ENCODE data around the gene RB1. TPM values are rescaled to one million over a fixed set of nuclear protein-coding genes. Genes with fewer than 3 reads are reported as not detected.

RB1 gene
- polyA plus RNA-seq, 2 of the 4 experiments (the other 2 are of a cell fraction), result 17.7 to 22.2 TPM

DNA sequence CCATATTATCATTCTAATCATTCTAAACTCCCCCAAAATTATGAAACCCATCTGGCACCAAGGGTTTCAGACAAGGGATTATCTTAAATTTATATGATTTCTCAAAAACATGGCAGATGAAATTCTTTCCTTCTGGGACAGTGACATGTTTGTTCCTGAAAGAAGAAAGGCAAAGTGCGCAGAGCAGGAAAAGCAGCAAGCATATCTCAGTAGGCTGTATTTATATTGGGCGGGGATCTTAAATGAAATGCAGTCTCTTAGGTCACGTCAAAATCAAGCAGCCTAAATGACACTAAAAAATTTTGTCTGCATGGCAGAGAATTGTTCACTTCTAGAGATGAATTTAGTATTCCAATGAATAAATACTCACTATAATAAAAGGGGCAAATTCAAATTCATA is 180.0 kb downstream of the RB1 start:
- Histone ChIP-seq H3K4me1 (no peaks in the 10 kb centered on the region), H3K4me2 (no peak overlapping the region), H3K9me3 (no peaks in the 10 kb centered on the region), H3K4me3 (no peak overlapping the region), H3K27ac (no peak overlapping the region)
- 100% methylated on average over 3 of the region's 3 CpGs for WGBS (ENCODE audit: missing lambda C conversion rate)
- no peak for ATAC-seq
- TF ChIP-seq, protein P1, sequence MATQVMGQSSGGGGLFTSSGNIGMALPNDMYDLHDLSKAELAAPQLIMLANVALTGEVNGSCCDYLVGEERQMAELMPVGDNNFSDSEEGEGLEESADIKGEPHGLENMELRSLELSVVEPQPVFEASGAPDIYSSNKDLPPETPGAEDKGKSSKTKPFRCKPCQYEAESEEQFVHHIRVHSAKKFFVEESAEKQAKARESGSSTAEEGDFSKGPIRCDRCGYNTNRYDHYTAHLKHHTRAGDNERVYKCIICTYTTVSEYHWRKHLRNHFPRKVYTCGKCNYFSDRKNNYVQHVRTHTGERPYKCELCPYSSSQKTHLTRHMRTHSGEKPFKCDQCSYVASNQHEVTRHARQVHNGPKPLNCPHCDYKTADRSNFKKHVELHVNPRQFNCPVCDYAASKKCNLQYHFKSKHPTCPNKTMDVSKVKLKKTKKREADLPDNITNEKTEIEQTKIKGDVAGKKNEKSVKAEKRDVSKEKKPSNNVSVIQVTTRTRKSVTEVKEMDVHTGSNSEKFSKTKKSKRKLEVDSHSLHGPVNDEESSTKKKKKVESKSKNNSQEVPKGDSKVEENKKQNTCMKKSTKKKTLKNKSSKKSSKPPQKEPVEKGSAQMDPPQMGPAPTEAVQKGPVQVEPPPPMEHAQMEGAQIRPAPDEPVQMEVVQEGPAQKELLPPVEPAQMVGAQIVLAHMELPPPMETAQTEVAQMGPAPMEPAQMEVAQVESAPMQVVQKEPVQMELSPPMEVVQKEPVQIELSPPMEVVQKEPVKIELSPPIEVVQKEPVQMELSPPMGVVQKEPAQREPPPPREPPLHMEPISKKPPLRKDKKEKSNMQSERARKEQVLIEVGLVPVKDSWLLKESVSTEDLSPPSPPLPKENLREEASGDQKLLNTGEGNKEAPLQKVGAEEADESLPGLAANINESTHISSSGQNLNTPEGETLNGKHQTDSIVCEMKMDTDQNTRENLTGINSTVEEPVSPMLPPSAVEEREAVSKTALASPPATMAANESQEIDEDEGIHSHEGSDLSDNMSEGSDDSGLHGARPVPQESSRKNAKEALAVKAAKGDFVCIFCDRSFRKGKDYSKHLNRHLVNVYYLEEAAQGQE (IDR thresholded peaks at IDR 0.05), result no peak
- TF ChIP-seq KDM5A (IDR thresholded peaks at IDR 0.05), result no peak
- TF ChIP-seq SREBF2 (IDR thresholded peaks at IDR 0.05), result no peak
- no peak for DNase-seq (ENCODE audit: low read depth in 1 of 2, low spot score in 1 of 2)
- ChIA-PET POLR2A (no interaction called here), CTCF (no interaction called here)
- FAIRE-seq, result no peak

GRCh38 chr13:48485432-48485831 is 181.9 kb downstream of the RB1 start:
- CTCF ChIA-PET, result no interaction called here
- ATAC-seq (no peak), DNase-seq (ENCODE audit: low read depth in 1 of 2, low spot score in 1 of 2) (no peak), FAIRE-seq (no peak)
- H3K9me3 ChIP-seq, result no peaks in the 10 kb centered on the region
- TF ChIP-seq NPAS2 (CRISPR knock-in tag; IDR thresholded peaks at IDR 0.05; ENCODE audit: borderline replicate concordance) (no peak), RARB (CRISPR knock-in tag; IDR thresholded peaks at IDR 0.05) (no peak), MYC (IDR thresholded peaks at IDR 0.05; ENCODE audit: borderline replicate concordance, low read length) (no peak), JUN (IDR thresholded peaks at IDR 0.05) (no peak), ATOH8 (CRISPR knock-in tag; IDR thresholded peaks at IDR 0.05; ENCODE audit: low read depth) (no peak), RAD21 (conservative IDR thresholded peaks at IDR 0.05 in 1 of 2, IDR thresholded peaks at IDR 0.05 in 1 of 2) (no peak), ESRRA (IDR thresholded peaks at IDR 0.05; ENCODE audit: borderline replicate concordance, low read length) (no peak), MAFK (IDR thresholded peaks at IDR 0.05; ENCODE audit: partially characterized antibody) (no peak), RCOR1 (IDR thresholded peaks at IDR 0.05; ENCODE audit: low read depth, low read length) (no peak), KDM1A (IDR thresholded peaks at IDR 0.05; ENCODE audit: low read depth) (no peak), ZFP36 (IDR thresholded peaks at IDR 0.05; ENCODE audit: borderline replicate concordance, partially characterized antibody) (no peak), HOXA7 (CRISPR knock-in tag; IDR thresholded peaks at IDR 0.05) (no peak), BHLHE40 (IDR thresholded peaks at IDR 0.05; ENCODE audit: low read depth, low read length) (no peak), EHMT2 (IDR thresholded peaks at IDR 0.05; ENCODE audit: low read depth) (no peak), CHD4 (IDR thresholded peaks at IDR 0.05; ENCODE audit: borderline replicate concordance) (no peak)
- TF ChIP-seq, protein P2, sequence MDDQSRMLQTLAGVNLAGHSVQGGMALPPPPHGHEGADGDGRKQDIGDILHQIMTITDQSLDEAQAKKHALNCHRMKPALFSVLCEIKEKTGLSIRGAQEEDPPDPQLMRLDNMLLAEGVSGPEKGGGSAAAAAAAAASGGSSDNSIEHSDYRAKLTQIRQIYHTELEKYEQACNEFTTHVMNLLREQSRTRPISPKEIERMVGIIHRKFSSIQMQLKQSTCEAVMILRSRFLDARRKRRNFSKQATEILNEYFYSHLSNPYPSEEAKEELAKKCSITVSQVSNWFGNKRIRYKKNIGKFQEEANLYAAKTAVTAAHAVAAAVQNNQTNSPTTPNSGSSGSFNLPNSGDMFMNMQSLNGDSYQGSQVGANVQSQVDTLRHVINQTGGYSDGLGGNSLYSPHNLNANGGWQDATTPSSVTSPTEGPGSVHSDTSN (IDR thresholded peaks at IDR 0.05), result no peak
- TF ChIP-seq, protein P3, sequence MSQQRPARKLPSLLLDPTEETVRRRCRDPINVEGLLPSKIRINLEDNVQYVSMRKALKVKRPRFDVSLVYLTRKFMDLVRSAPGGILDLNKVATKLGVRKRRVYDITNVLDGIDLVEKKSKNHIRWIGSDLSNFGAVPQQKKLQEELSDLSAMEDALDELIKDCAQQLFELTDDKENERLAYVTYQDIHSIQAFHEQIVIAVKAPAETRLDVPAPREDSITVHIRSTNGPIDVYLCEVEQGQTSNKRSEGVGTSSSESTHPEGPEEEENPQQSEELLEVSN (IDR thresholded peaks at IDR 0.05; ENCODE audit: borderline replicate concordance, low read depth), result no peak
- H3K4me1 ChIP-seq, result no peaks in the 10 kb centered on the region
- POLR2A ChIA-PET, result no interaction called here
- no peak overlapping the region for H3K27ac ChIP-seq
- no peak overlapping the region for H3K4me3 ChIP-seq
- 48% methylated on average over 3 of the region's 3 CpGs for WGBS (ENCODE audit: missing lambda C conversion rate)
- no peak overlapping the region for H3K4me2 ChIP-seq

All from A549 (cell line).